Fibroblast of skin of right quadriceps (primary cell): Measurements from ENCODE around the gene BLOC1S4.

Source experiments
- DNase-seq: peaks from one replicate; pipeline ENCODE4 v3.0.0-alpha.2; 2013

The BLOC1S4 gene

DNA sequence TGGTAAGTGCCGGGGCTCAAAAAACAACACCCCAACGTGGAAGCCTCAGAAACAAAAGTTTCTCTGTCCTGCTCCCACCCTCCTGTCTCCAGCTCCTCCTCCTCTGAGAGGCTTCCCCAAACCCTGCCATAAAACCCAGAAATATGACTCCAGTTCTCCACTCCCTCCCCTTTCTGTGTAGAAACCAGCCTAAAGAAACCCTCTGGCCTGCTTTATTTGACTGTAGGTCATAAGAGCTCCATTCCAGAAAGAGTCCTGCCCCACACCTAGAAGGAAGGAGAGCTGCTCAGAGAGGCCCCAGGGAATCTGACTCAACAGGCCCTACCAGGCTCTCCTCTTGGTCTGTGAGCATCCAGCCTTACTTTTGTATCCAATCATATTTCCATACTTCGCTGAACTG is 23.2 kb upstream of the BLOC1S4 start:
- peak; percentile 70 for DNase-seq

DNA sequence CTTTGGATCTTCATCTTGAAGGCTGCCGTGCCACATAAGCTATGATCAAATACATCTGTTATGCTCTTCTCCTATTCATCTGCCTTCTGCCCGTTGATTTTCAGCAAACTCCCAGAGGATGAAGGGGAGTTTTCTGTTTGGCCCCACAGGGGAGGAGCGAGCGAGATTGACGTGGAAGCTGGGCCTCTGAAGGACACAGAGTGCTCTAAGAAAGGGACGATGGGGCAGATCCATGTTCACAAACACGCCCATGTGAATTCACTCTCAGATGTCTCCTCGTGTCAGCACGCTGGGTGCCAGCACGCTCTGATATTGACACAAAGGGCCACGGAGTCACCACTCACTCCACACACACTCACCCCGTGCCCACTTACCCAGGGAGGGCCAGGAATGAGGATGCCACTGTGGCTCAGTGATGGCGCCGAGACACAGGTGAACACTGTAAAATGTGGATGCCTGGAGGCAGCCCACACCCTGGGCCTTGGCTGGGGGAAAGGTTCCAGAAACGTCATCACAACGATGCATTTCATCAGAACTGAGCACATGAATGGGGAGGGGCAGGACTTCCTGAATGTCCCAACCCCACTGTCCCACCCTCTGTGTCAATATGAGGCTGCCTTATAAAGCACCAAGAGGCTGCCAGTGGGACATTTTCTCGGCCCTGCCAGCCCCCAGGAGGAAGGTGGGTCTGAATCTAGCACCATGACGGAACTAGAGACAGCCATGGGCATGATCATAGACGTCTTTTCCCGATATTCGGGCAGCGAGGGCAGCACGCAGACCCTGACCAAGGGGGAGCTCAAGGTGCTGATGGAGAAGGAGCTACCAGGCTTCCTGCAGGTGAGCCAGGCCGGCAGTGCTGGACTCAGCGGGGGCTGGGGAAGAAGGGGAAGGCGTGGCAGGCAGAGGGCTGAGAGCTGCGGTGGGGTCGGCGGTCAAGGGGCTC is 22.5 kb upstream of the BLOC1S4 start, which contains the start of gene S100P:
Gene S100P (plus strand): TSS at position 648 of the 946 bp plus-strand sequence. CDS start 55 bp downstream, at position 703.
- DNase-seq = peak; percentile 24

DNA sequence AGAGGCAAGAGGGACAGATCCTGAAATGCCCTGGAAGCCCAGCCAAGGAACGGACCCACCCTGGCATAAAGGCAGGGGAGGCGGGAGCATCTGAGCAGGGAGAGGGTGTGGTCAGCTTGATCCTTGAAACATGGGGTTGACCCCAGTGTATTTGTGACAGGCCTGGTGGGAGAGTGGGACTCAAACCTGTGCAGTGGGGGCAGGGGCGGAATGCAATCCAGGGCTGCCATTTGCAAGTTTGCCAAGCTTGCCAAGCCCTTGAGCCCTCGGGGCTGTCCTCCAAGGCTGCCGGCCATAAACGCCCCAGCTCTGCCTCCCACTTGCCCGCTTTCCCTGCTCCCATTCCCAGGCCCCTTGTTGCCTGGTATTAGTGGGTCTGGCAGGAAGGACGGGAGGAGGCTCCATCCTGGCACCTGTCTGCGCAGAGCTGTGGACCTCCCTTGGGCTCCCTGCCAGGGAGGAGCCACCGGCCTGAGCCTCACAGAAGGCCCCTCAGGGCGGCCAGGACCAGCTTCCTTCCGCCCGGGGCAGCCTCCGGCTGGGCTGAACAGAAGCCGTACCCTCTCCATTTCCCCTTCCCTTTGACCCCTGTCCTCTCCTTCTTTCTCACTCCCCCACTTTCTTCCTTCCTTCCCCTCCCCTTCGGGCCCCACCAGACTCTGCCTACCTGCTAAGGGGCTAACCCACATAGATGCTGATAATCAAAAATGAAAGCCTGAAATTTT is 21.6 kb upstream of the BLOC1S4 start:
- no peak for DNase-seq

DNA sequence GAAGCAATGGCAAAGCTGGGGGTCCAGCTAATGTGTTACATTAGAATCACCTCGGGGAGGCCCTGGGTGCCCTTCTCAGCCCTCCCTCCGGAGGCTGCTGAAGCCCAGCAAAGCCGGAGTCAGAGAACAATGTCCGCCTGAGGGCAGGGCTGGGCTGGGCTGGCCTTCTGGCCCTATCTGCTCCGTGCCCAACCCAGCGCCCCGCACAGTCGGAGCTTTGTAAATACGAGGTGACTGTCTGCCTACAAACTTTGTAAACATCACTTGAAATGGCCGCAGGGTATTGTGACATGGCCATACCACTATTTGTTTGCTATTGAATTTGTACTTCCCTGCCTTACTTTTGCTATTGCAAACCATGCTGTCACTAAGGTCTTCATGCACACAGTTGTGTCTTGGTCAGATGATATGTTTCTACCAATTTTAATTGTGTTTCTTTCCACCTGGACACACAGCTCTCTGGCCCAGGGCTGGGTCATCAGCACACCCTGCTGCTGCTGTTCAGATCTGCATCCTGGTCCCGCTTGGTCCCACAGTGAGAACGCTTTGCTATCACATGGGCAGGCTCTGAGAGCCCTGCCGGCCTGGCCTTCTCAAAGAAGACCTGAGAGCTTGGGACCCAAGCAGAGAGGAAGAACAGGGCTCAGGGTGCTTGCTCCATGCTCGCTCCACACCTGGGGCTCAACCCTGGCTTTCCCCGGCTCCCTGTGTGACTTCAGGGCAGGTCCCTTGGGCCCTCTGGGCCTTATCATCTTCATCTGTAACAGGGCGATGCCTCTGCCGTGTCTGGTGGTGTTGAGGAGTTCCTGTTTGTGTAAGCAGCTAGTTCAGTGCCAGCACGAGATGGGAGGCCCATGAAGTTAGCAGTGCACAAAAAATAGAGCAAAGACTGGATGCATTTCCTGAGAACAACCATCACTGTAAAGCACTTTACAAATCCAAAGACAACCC is 20.0 kb upstream of the BLOC1S4 start:
- DNase-seq = no peak

DNA sequence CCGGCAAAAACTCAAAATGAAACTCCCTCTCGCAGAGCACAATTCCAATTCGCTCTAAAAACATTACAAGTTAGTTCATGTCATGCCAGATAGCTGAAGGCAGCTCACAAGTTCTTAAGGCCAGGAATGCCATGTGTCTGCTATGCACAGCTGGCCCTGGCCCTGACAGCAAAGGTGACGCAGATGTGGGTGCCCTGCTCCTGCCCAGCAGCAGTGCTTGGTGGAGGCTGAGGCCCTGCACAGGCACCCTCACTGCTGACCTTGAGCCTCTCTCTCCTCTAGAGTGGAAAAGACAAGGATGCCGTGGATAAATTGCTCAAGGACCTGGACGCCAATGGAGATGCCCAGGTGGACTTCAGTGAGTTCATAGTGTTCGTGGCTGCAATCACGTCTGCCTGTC is 19.4 kb upstream of the BLOC1S4 start:
- DNase-seq = no peak

DNA sequence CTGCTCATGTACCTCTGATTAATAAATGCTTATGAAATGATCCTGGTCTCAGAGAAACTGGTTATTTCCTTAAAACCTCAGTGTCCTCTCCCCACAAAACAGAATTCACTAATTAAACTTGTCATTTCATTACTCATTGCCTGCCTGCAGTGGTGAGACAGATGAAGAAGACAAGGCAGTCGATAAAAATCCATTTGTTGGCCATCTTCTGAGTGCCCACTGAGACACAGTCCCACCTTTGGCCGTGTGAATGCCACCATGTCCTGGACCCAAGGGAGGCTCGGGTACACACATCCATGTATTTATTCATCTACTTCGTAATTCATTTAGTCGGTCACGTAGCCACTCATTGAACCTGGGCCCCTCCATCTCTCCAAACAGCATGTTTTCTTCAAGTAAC is 18.8 kb upstream of the BLOC1S4 start:
- no peak for DNase-seq

DNA sequence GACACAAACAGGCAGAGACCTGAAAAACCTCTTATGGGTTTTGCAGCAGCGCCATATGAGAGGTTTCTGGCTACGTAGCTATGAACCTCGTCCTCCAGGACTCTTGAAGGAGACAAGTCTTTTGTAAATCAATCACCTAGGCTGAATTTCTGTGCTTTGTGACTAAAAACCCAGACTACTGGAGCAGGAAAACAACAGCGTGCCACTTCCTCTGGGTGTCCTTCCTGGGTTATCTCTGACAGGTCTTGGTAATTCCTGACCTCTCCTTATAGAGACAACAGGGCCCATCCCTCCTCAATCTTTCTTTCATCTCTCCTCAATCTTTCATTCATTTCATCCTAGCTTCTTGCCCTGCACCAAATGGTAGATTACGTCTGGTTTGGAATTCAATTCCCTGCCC is 16.6 kb upstream of the BLOC1S4 start:
- DNase-seq = no peak

DNA sequence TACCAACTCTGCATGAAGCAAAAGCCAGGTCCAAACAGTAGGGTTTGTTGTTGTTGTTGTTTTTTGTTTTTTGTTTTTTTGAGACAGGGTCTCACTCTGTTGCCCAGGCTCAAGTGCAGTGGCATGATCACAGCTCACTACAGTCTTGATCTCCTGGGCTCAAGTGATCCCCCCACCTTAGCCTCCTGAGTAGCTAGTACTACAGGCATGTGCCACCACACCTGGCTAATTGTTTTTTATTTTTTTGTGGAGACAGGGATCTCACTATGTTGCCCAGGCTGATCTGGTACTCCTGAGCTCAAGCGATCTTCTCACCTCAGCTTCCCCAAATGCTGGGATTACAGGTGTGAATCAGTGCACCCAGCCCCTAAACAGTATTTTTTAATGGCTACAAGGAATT is 16.1 kb upstream of the BLOC1S4 start:
- DNase-seq = no peak

DNA sequence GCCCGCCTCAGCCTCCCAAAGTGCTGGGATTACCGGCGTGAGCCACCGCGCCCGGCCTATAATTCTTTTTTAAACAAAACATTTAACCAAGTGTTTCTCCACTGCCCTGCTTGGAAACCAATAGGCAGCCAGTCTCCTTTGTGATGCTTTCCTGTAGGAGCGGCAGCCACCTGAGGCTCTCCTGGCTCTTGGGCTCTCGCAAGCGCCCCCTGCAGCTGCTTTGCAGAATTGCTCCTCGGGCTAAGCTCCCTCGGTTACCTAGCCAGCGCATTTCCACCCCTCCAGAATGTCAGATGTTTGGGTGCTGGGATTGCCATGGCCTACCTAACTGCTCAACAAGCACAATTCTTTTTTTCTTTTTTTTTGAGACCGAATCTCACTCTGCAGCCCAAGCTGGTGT is 14.6 kb upstream of the BLOC1S4 start:
- no peak for DNase-seq

DNA sequence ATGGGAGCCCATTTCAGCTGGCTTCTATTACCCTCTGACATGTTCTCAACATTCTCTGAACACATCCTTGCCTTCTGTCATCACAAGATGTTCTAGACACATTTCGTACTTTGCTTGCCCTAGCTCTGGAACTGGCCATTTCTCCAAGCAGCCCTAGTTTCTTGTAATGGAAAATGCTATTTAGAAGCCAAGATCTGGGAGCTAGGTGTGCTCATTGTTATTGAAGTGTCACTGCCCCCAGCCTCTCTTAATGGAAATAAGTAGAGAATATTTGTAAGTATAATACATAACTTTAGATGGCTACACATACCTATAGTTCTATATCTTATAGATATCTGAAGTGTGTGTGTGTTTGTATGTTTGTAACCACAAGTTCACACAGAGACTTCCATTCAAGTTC is 13.2 kb upstream of the BLOC1S4 start:
- DNase-seq = no peak

DNA sequence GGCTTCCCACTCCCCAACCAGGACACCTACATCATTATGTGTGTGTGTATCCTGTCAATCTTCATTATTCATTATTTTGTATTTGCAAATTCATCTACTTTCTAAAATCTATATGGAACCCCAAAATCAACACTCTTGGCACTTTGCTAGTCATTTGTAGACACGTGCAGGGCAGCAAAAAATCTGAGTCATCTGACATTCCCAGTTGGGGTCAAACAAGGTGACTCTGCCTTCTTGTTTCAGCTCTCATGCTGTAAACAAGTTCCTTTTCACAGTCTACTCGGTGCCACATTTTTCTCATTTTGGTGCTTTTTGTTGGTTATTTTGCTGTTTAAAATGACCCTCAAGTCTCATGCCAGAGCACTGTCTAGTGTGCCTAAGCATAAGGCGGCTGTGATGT is 12.2 kb upstream of the BLOC1S4 start:
- DNase-seq = no peak

DNA sequence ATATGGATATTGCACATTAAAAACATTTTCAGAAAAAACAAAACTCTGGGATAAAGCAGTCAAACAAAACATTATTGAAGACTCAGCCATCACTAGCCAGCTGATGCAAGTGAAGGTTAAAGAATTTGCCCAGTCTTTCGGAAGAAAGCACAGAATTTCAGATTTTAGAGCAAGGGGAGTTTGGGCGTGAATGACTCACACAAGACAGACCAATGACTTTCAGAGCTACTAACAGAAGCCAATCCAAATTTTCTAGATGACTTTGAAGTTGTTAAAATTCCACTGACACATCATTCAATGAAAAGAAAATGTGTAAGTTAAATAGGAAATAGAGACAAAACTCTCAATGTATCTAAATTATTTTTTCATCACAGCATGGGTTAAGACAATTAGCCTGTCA is 10.3 kb upstream of the BLOC1S4 start:
- DNase-seq = no peak

DNA sequence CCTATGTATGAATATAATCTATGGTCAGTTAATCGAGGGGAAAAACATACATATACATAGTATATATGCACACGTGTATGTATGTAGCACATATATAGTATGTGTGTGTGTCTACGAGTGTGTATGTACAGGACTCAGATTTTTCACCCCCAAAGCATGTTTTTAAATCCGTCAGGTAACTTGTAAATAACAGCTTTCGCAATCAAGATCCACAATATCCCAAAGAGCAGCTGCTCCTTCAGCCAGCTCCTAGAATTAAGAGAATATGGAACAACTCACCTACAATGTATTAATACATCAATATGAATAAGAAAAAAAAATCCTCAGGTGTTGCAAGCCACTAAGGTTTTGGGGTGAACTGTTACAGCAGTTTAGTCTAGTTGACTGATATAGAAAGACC is 9.8 kb upstream of the BLOC1S4 start:
- no peak for DNase-seq

DNA sequence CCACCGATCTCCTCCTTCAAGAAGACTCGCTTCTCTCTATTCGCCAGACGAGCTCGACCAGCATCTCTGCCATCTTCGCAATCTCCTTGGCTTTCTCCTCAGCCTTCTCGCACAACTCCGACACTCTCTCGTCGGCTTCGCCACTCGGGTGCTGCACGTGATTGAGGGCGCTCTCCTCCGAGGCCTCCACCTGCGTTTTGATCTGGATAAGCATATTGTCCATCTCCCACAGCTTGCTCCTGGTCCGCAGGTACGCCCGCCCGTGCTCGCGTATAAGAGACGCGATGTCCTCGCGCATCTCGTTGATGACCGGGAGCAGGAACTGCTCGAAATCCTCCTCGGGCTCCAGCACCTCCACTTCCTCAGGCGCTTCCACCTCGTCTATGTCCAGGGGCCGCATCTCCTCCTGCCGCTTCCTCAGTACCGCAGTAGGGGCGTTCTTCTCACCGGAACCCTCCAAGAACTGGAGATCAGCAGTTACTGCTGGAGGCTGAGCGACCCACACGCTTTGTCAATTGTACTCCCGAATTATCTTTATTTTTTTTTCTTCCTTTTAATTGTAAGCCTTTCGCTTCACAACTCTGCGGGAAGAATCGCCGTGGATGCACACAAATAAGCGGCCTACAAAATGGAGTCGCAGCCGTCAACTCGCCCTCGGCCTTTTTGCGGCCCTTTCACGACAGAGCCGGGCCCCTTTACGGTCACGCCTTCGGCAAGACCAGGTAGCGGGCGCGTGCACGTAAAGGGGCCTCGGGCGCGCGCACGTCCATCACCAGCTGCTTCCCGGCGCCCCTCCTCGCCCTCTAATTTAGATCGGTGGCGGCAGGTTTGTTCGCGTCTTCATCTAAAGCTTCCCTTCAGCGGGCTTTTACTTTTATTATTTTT is 6.5 kb upstream of the BLOC1S4 start, which contains the start of gene MRFAP1L1:
Gene MRFAP1L1 (minus strand): TSS at position 636 of the 885 bp plus-strand sequence. CDS start 236 bp downstream, at position 400.
- peak; percentile 98 for DNase-seq

DNA sequence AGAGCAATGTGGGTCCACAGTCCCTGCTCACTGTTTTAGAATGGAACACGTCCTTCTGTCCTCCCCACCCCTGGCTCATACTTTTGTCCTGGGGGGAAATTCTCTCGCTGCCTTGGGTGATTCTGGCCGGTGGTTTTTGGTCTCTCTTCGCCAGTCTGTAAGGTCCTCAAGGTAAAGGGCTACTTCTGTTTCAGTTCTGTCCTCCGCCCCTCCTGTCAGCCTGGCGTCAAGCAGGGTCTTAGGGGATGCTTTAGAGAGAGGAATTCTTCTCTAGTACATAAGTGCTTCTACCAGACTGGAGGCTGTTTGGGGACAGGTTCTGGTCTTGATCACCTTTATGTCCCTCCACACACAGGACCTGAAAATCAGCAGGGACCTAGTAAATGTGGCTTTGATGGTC is 5.7 kb upstream of the BLOC1S4 start:
- no peak for DNase-seq

DNA sequence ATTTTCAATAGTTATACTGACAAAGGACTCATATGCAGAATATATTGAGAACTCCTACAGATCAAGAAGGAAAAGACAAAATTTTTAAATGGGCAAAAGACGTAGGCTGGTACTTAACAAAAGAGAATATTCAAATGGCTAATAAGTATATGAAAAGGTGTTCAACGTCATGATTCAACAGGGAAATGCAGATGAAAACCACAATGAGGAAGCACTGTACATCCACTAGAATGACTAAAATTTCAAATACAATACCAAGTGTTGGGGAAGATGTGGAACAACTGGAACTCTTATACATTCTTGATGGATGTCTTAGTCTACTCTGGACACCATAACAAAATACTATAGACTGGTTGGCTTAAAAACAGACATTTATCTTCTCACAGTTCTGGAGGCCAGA is 5.0 kb upstream of the BLOC1S4 start:
- no peak for DNase-seq

DNA sequence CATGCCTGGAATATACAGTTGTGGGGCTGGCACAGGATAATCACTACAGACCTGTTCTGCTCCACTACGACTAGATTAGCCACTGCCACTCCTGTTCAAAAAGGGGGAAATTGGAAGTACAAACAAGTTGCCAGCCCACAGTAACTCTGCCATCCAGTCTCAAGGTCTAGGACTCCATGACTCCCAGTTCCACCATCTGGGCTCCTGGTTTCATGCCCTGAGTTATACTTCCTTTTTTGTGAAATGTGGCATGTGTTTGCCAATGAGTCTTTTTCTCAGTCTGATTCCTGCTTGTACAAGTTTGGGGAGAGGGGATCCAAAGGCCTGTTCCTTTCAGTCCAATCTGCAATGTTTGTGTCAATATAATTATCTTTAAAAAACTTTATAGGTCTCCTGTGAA is 1.0 kb upstream of the BLOC1S4 start:
- no peak for DNase-seq

DNA sequence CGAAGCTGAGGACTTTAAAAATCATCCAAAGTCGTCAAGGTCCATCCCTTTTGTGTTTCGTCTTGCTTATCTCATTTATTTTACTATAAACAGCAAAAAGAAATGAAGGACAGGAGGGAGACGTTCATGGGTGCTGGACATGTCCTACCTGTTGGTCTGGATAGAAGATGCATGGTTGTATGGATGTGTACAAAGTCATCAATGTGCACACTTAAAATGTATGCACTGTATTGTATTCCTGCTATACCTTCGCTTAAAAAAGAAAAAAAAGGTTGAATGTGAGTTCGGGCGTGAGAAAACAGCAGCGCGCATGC is 313 bp upstream of the BLOC1S4 start:
- DNase-seq = no peak

DNA sequence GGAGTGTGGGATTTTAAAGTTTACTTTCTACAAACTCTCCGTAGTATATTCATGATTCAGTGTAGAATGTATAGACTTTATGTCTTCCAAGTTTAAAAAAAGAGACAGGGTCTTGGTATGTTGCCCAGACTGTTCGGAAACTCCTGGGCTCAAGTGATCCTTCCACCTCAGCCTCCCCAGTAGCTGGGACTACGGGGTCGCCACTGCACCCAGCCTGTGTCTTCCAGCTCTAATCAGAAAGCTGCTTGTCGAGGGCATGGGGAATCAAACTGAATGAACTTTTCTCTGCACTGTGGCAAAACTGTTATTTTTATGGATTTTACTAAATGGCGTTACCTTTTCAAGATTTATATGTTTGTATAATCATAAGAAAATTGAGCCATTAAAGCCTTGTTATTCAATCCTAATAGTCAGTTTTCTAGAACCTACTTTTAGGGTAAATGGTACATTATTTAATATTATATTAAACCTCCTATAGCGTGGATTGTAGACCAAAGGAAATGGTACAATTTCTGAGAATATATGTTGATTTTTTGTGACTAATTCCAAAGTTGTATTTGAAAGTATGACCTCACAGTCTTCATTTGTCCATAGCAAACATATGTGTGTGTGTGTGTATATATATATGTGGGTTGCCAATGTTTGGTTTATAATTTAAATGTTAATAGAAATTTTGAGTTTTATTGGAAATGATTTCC is 1.1 kb downstream of the BLOC1S4 start:
- DNase-seq = no peak

DNA sequence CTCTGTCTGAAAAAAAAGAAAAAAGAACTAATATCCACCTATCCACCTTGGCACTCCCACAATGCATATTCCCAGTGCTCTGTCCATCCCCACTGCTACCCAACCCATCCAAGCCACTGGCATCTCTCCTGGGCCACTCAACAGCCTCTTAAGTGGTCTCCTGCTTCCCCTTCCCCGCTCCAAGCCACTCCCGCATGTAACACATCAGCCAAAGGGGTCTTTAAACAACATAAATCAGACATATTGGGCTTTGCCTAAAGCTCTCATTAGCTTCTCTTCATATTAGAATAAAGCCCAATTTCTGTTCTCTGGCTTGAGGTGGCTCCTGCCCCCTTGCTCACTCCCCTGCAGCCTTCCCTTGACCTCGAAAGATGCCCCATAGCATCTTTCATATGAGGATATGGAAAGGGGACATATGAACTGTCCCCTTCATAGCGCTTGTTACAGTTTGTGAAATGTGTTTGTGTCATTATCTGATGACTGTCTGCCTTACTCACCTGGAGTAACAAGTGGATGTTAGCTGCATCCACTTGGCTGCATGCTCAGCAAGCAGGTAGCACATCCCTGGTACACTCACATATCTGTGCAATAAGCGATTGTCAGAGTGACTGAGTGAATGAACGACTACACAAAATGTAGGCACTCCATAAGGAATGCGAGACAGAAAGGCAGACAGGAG is 3.1 kb downstream of the BLOC1S4 start:
- DNase-seq = no peak
